ENCODE data around the gene MTFMT. TPM values are rescaled to one million over a fixed set of nuclear protein-coding genes. Genes with fewer than 3 reads are reported as not detected.

MTFMT gene
- total RNA-seq, 2 donors from 2014 or later: 8.6 to 9.1 TPM

GRCh38 chr15:65041787-65042186 is 12.3 kb upstream of the MTFMT start:
- no peaks in the 10 kb centered on the region for H3K9me3 ChIP-seq (ENCODE audit: control insufficient read depth, low read length, poor library complexity, severe bottlenecking)
- no peak overlapping the region for H3K27ac Mint-ChIP-seq
- no peak overlapping the region for H3K4me3 Mint-ChIP-seq
- ATAC-seq (no peak), DNase-seq (no peak)
- H3K36me3 Mint-ChIP-seq (ENCODE audit: low read depth): peaks cover 3% of the 10 kb centered on the region
- H3K4me1 Mint-ChIP-seq: no peaks in the 10 kb centered on the region
- peaks cover 31% of the 10 kb centered on the region for H3K27me3 Mint-ChIP-seq

- DNase-seq (no peak), ATAC-seq (no peak)
- peaks cover 29% of the 10 kb centered on the region for H3K27me3 Mint-ChIP-seq
- no peak overlapping the region for H3K27ac Mint-ChIP-seq
- no peaks in the 10 kb centered on the region for H3K9me3 ChIP-seq (ENCODE audit: control insufficient read depth, low read length, poor library complexity, severe bottlenecking)
- no peak overlapping the region for H3K4me3 Mint-ChIP-seq
- H3K4me1 Mint-ChIP-seq: no peaks in the 10 kb centered on the region
- H3K36me3 Mint-ChIP-seq (ENCODE audit: low read depth): peaks cover 3% of the 10 kb centered on the region
These were observed 11.0 kb upstream of the MTFMT start for GRCh38 chr15:65040461-65040860.

- peaks cover 19% of the 10 kb centered on the region for H3K27me3 Mint-ChIP-seq
- DNase-seq: no peak
These were observed 9.4 kb upstream of the MTFMT start for GRCh38 chr15:65038836-65039235.

GRCh38 chr15:65038428-65038827 is 9.0 kb upstream of the MTFMT start:
- Mint-ChIP-seq H3K4me1 (no peaks in the 10 kb centered on the region), H3K27me3 (peaks cover 15% of the 10 kb centered on the region), H3K4me3 (no peak overlapping the region), H3K36me3 (ENCODE audit: low read depth) (peaks cover 3% of the 10 kb centered on the region), H3K27ac (no peak overlapping the region)
- ATAC-seq (no peak), DNase-seq (no peak)
- no peaks in the 10 kb centered on the region for H3K9me3 ChIP-seq (ENCODE audit: control insufficient read depth, low read length, poor library complexity, severe bottlenecking)

More at GRCh38 chr15:65038836-65039235, 9.4 kb upstream of the MTFMT start:
- Mint-ChIP-seq H3K27ac (no peak overlapping the region), H3K4me3 (no peak overlapping the region), H3K4me1 (no peaks in the 10 kb centered on the region), H3K36me3 (ENCODE audit: low read depth) (peaks cover 3% of the 10 kb centered on the region)
- no peaks in the 10 kb centered on the region for H3K9me3 ChIP-seq (ENCODE audit: control insufficient read depth, low read length, poor library complexity, severe bottlenecking)
- no peak for ATAC-seq

- DNase-seq (no peak), ATAC-seq (no peak)
- H3K9me3 ChIP-seq (ENCODE audit: control insufficient read depth, low read length, poor library complexity, severe bottlenecking): no peaks in the 10 kb centered on the region
- Mint-ChIP-seq H3K27me3 (peaks cover 16% of the 10 kb centered on the region), H3K36me3 (ENCODE audit: low read depth) (no peaks in the 10 kb centered on the region), H3K4me1 (peaks cover 3% of the 10 kb centered on the region), H3K4me3 (no peak overlapping the region), H3K27ac (no peak overlapping the region)
These were observed 7.9 kb upstream of the MTFMT start for GRCh38 chr15:65037309-65037708.

- H3K4me1 Mint-ChIP-seq: peaks cover 6% of the 10 kb centered on the region
- H3K27me3 Mint-ChIP-seq: peaks cover 23% of the 10 kb centered on the region
- DNase-seq (no peak), ATAC-seq (no peak)
- no peak overlapping the region for H3K4me3 Mint-ChIP-seq
- H3K36me3 Mint-ChIP-seq (ENCODE audit: low read depth): no peaks in the 10 kb centered on the region
- H3K27ac Mint-ChIP-seq: no peak overlapping the region
- no peaks in the 10 kb centered on the region for H3K9me3 ChIP-seq (ENCODE audit: control insufficient read depth, low read length, poor library complexity, severe bottlenecking)
These were observed 5.3 kb upstream of the MTFMT start for GRCh38 chr15:65034719-65035118.

GRCh38 chr15:65033659-65034269 is 4.3 kb upstream of the MTFMT start:
- Mint-ChIP-seq H3K36me3 (ENCODE audit: low read depth) (no peaks in the 10 kb centered on the region), H3K27ac (no peak overlapping the region), H3K27me3 (peaks cover 23% of the 10 kb centered on the region), H3K4me3 (no peak overlapping the region), H3K4me1 (peaks cover 6% of the 10 kb centered on the region)
- no peak for DNase-seq
- ATAC-seq: peak; percentile 53
- no peaks in the 10 kb centered on the region for H3K9me3 ChIP-seq (ENCODE audit: control insufficient read depth, low read length, poor library complexity, severe bottlenecking)

- no peak overlapping the region for H3K27ac Mint-ChIP-seq
- no peak overlapping the region for H3K4me3 Mint-ChIP-seq
- peak; percentile 45 for ATAC-seq
- H3K4me1 Mint-ChIP-seq: peaks cover 12% of the 10 kb centered on the region
- peaks cover 23% of the 10 kb centered on the region for H3K27me3 Mint-ChIP-seq
- H3K36me3 Mint-ChIP-seq (ENCODE audit: low read depth): peaks cover 3% of the 10 kb centered on the region
- peak in 1 of 3 donors; percentile 20 for DNase-seq
- no peaks in the 10 kb centered on the region for H3K9me3 ChIP-seq (ENCODE audit: control insufficient read depth, low read length, poor library complexity, severe bottlenecking)
These were observed 3.5 kb upstream of the MTFMT start for GRCh38 chr15:65032801-65033537.

GRCh38 chr15:65029736-65030208 is 333 bp upstream of the MTFMT start:
- no peak overlapping the region for H3K27ac Mint-ChIP-seq
- peaks cover 11% of the 10 kb centered on the region for H3K36me3 Mint-ChIP-seq (ENCODE audit: low read depth)

GRCh38 chr15:65028338-65028737 is 1.1 kb downstream of the MTFMT start:
- Mint-ChIP-seq H3K4me3 (peak overlapping the region; percentile 99), H3K4me1 (peaks cover 28% of the 10 kb centered on the region), H3K27me3 (peaks cover 22% of the 10 kb centered on the region), H3K27ac (peak overlapping the region; percentile 92), H3K36me3 (ENCODE audit: low read depth) (peaks cover 14% of the 10 kb centered on the region)
- ATAC-seq (no peak), DNase-seq (no peak)
- H3K9me3 ChIP-seq (ENCODE audit: control insufficient read depth, low read length, poor library complexity, severe bottlenecking): no peaks in the 10 kb centered on the region

More at GRCh38 chr15:65029736-65030208, 333 bp upstream of the MTFMT start:
- DNase-seq (no peak), ATAC-seq (no peak)
- Mint-ChIP-seq H3K4me3 (peak overlapping the region; percentile 33), H3K27me3 (peaks cover 23% of the 10 kb centered on the region), H3K4me1 (peaks cover 24% of the 10 kb centered on the region)
- no peaks in the 10 kb centered on the region for H3K9me3 ChIP-seq (ENCODE audit: control insufficient read depth, low read length, poor library complexity, severe bottlenecking)

GRCh38 chr15:65027593-65027992 is 1.8 kb downstream of the MTFMT start:
- Mint-ChIP-seq H3K27me3 (peaks cover 16% of the 10 kb centered on the region), H3K36me3 (ENCODE audit: low read depth) (peaks cover 14% of the 10 kb centered on the region), H3K4me3 (peak overlapping the region; percentile 99), H3K27ac (no peak overlapping the region), H3K4me1 (peaks cover 25% of the 10 kb centered on the region)
- no peak for ATAC-seq
- DNase-seq: no peak
- no peaks in the 10 kb centered on the region for H3K9me3 ChIP-seq (ENCODE audit: control insufficient read depth, low read length, poor library complexity, severe bottlenecking)

GRCh38 chr15:65026756-65027155 is 2.7 kb downstream of the MTFMT start:
- H3K4me1 Mint-ChIP-seq: peaks cover 22% of the 10 kb centered on the region
- DNase-seq (no peak), ATAC-seq (no peak)
- H3K27ac Mint-ChIP-seq: no peak overlapping the region
- H3K9me3 ChIP-seq (ENCODE audit: control insufficient read depth, low read length, poor library complexity, severe bottlenecking): no peaks in the 10 kb centered on the region
- no peak overlapping the region for H3K4me3 Mint-ChIP-seq
- H3K36me3 Mint-ChIP-seq (ENCODE audit: low read depth): peaks cover 14% of the 10 kb centered on the region
- H3K27me3 Mint-ChIP-seq: peaks cover 8% of the 10 kb centered on the region

- no peak overlapping the region for H3K27ac Mint-ChIP-seq
- H3K36me3 Mint-ChIP-seq (ENCODE audit: low read depth): peaks cover 17% of the 10 kb centered on the region
- ATAC-seq: no peak
- H3K4me1 Mint-ChIP-seq: peaks cover 12% of the 10 kb centered on the region
- no peaks in the 10 kb centered on the region for H3K9me3 ChIP-seq (ENCODE audit: control insufficient read depth, low read length, poor library complexity, severe bottlenecking)
- no peak for DNase-seq
- no peaks in the 10 kb centered on the region for H3K27me3 Mint-ChIP-seq
- no peak overlapping the region for H3K4me3 Mint-ChIP-seq
These were observed 8.0 kb downstream of the MTFMT start for GRCh38 chr15:65021488-65021887.
